ENCODE results near the gene DUSP22.
"Not testable (repeated sequence)": the region's sequence is repeated elsewhere in the genome, so short reads cannot be mapped to it uniquely, and the experiment has no call there.

The DUSP22 gene

GRCh38 chr6:367298-367794, 75.1 kb downstream of the DUSP22 start:
- TF ChIP-seq EZH2phosphoT487 (IDR thresholded peaks at IDR 0.05; ENCODE audit: low read depth) = no peak
- TF ChIP-seq, protein P1, sequence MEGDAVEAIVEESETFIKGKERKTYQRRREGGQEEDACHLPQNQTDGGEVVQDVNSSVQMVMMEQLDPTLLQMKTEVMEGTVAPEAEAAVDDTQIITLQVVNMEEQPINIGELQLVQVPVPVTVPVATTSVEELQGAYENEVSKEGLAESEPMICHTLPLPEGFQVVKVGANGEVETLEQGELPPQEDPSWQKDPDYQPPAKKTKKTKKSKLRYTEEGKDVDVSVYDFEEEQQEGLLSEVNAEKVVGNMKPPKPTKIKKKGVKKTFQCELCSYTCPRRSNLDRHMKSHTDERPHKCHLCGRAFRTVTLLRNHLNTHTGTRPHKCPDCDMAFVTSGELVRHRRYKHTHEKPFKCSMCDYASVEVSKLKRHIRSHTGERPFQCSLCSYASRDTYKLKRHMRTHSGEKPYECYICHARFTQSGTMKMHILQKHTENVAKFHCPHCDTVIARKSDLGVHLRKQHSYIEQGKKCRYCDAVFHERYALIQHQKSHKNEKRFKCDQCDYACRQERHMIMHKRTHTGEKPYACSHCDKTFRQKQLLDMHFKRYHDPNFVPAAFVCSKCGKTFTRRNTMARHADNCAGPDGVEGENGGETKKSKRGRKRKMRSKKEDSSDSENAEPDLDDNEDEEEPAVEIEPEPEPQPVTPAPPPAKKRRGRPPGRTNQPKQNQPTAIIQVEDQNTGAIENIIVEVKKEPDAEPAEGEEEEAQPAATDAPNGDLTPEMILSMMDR (IDR thresholded peaks at IDR 0.05; ENCODE audit: low read depth, low read length) = no peak
- no peak overlapping the region for H3K4me2 ChIP-seq (ENCODE audit: low read length)
- H3K4me1 ChIP-seq (ENCODE audit: low read length) = peaks cover 10% of the 10 kb centered on the region

DNA sequence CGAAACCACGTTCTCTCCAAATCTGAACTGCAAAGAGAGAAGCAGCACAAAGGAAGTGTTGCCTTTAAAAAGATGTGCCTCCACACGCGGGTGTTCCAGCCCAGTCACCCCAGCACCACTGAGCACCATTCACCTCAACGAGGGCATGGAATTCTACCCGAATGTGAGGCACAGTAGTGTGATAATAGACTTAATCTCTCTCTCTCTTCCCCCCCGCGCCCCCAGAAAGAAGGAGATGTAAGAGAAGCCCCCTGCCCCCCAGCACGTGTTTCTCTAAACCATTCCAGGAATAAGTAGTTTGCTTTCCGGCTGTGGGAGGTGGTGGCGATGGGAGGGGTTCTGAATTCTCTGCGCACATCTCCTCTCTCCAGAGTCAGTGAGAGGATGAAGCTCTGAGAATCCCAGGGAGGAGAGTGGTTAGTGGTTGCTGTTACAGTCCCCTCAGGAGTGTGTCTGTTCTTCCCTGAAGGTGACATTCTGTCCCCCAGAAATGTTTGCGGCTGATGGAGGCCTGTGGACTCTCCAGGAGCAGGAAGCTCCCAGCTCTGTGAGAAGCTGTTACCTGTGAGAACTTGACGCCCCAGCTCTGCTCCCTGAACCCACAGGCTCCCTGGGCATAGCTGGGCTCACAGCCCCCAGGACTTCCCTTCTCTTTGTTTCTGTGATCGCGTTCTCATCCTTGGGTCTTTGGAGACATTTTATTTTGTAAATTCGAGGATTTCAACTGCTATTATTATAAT, 75.8 kb downstream of the DUSP22 start:
- no peak overlapping the region for H3K9ac ChIP-seq (ENCODE audit: low read length)
- H2AFZ ChIP-seq (ENCODE audit: low read depth, low read length) = no peak overlapping the region
- H3K27ac ChIP-seq (ENCODE audit: low read length) = no peak overlapping the region
- H3K27me3 ChIP-seq (ENCODE audit: low read depth, low read length) = peaks cover 56% of the 10 kb centered on the region
- H3K4me3 ChIP-seq (ENCODE audit: low read length) = no peak overlapping the region
- H3K36me3 ChIP-seq (replicated peaks; ENCODE audit: low read depth, low read length) = no peaks in the 10 kb centered on the region
- no peak for TF ChIP-seq EZH2phosphoT487 (IDR thresholded peaks at IDR 0.05; ENCODE audit: low read depth)
- TF ChIP-seq, protein P1 (IDR thresholded peaks at IDR 0.05; ENCODE audit: low read depth, low read length) = no peak
- H4K20me1 ChIP-seq (ENCODE audit: insufficient read depth, low read length) = no peaks in the 10 kb centered on the region
- H3K79me2 ChIP-seq (ENCODE audit: low read length) = no peaks in the 10 kb centered on the region
- no peaks in the 10 kb centered on the region for H3K9me3 ChIP-seq (ENCODE audit: insufficient read depth, low read length)
- H3K4me2 ChIP-seq (ENCODE audit: low read length) = no peak overlapping the region
- H3K4me1 ChIP-seq (ENCODE audit: low read length) = peaks cover 17% of the 10 kb centered on the region

More at GRCh38 chr6:367298-367794, 75.1 kb downstream of the DUSP22 start:
- H3K9me3 ChIP-seq (ENCODE audit: insufficient read depth, low read length) = no peaks in the 10 kb centered on the region
- H4K20me1 ChIP-seq (ENCODE audit: insufficient read depth, low read length) = no peaks in the 10 kb centered on the region
- H3K4me3 ChIP-seq (ENCODE audit: low read length) = no peak overlapping the region
- no peaks in the 10 kb centered on the region for H3K36me3 ChIP-seq (replicated peaks; ENCODE audit: low read depth, low read length)
- H2AFZ ChIP-seq (ENCODE audit: low read depth, low read length) = no peak overlapping the region
- no peaks in the 10 kb centered on the region for H3K79me2 ChIP-seq (ENCODE audit: low read length)
- H3K27ac ChIP-seq (ENCODE audit: low read length) = no peak overlapping the region
- peaks cover 48% of the 10 kb centered on the region for H3K27me3 ChIP-seq (ENCODE audit: low read depth, low read length)
- H3K9ac ChIP-seq (ENCODE audit: low read length) = no peak overlapping the region

GRCh38 chr6:369559-370431, 77.5 kb downstream of the DUSP22 start:
- H3K4me3 ChIP-seq (ENCODE audit: low read length) = no peak overlapping the region
- no peak overlapping the region for H3K27ac ChIP-seq (ENCODE audit: low read length)
- H2AFZ ChIP-seq (ENCODE audit: low read depth, low read length) = no peak overlapping the region
- H3K9me3 ChIP-seq (ENCODE audit: insufficient read depth, low read length) = no peaks in the 10 kb centered on the region
- peaks cover 13% of the 10 kb centered on the region for H3K4me1 ChIP-seq (ENCODE audit: low read length)
- no peaks in the 10 kb centered on the region for H4K20me1 ChIP-seq (ENCODE audit: insufficient read depth, low read length)
- no peak overlapping the region for H3K9ac ChIP-seq (ENCODE audit: low read length)
- peaks cover 72% of the 10 kb centered on the region for H3K27me3 ChIP-seq (ENCODE audit: low read depth, low read length)
- no peaks in the 10 kb centered on the region for H3K79me2 ChIP-seq (ENCODE audit: low read length)
- TF ChIP-seq, protein P1 (IDR thresholded peaks at IDR 0.05; ENCODE audit: low read depth, low read length) = no peak
- no peak for TF ChIP-seq EZH2phosphoT487 (IDR thresholded peaks at IDR 0.05; ENCODE audit: low read depth)
- no peaks in the 10 kb centered on the region for H3K36me3 ChIP-seq (replicated peaks; ENCODE audit: low read depth, low read length)
- no peak overlapping the region for H3K4me2 ChIP-seq (ENCODE audit: low read length)

DNA sequence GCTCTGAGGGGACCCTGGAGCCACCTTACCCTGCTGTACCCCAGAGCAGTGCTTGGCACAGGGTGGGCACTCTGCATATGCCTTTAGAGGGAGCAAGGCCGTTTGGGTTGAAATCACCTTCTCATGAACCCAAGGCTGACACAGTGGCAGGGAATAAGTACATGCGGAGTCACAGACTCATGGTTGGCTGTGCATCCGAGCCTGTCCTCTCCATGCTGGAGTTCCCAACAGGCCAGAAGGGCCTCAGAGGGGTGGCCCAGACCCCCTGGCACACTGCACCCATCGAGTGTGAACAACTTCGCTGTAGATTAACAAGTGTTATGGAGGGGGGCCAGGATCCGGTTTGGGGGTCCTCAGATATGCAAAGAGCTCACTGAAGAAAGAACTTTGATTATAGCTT, 78.3 kb downstream of the DUSP22 start:
- Histone ChIP-seq H3K4me2 (ENCODE audit: low read length) (no peak overlapping the region), H3K27me3 (ENCODE audit: low read depth, low read length) (peaks cover 72% of the 10 kb centered on the region), H3K9me3 (ENCODE audit: insufficient read depth, low read length) (no peaks in the 10 kb centered on the region), H3K4me3 (ENCODE audit: low read length) (no peak overlapping the region), H2AFZ (ENCODE audit: low read depth, low read length) (no peak overlapping the region), H4K20me1 (ENCODE audit: insufficient read depth, low read length) (no peaks in the 10 kb centered on the region), H3K36me3 (replicated peaks; ENCODE audit: low read depth, low read length) (no peaks in the 10 kb centered on the region), H3K27ac (ENCODE audit: low read length) (no peak overlapping the region), H3K4me1 (ENCODE audit: low read length) (peaks cover 9% of the 10 kb centered on the region), H3K9ac (ENCODE audit: low read length) (no peak overlapping the region), H3K79me2 (ENCODE audit: low read length) (no peaks in the 10 kb centered on the region)
- TF ChIP-seq, protein P1 (IDR thresholded peaks at IDR 0.05; ENCODE audit: low read depth, low read length) = no peak
- TF ChIP-seq EZH2phosphoT487 (IDR thresholded peaks at IDR 0.05; ENCODE audit: low read depth) = no peak

DNA sequence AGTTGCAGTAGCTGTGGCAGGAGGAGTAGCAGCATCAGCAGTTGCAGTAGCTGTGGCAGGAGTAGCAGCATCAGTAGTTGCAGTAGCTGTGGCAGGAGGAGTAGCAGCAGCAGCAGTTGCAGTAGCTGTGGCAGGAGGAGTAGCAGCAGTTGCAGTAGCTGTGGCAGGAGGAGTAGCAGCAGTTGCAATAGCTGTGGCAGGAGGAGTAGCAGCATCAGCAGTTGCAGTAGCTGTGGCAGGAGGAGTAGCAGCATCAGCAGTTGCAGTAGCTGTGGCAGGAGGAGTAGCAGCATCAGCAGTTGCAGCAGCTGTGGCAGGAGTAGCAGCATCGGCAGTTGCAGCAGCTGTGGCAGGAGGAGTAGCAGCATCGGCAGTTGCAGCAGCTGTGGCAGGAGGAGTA, 79.6 kb downstream of the DUSP22 start:
- Histone ChIP-seq H3K27me3 (ENCODE audit: low read depth, low read length) (peaks cover 66% of the 10 kb centered on the region), H3K4me1 (ENCODE audit: low read length) (peaks cover 17% of the 10 kb centered on the region)
- H3K79me2 ChIP-seq (ENCODE audit: low read length); H3K27ac ChIP-seq (ENCODE audit: low read length); H3K4me2 ChIP-seq (ENCODE audit: low read length); H3K9ac ChIP-seq (ENCODE audit: low read length); H3K9me3 ChIP-seq (ENCODE audit: insufficient read depth, low read length); H2AFZ ChIP-seq (ENCODE audit: low read depth, low read length); H3K36me3 ChIP-seq (replicated peaks; ENCODE audit: low read depth, low read length); H4K20me1 ChIP-seq (ENCODE audit: insufficient read depth, low read length); H3K4me3 ChIP-seq (ENCODE audit: low read length): not testable (repeated sequence)
